HepG2 (cell line): Measurements from ENCODE around the gene CENPC.

Experiments used
- BCL3 ChIP-seq: sonication (generic); formaldehyde crosslinking; IDR thresholded peaks from 2 replicates; pipeline ENCODE4 v1.5.1; 2020; ENCODE audit warnings: mild to moderate bottlenecking, missing genetic modification reagents, moderate library complexity
- EED ChIP-seq: sonication (generic); formaldehyde crosslinking; IDR thresholded peaks from 2 replicates; pipeline ENCODE4 v1.5.0; 2020; ENCODE audit warnings: mild to moderate bottlenecking, missing genetic modification reagents
- EP300 ChIP-seq, 3 experiments: sonication (generic) in 1 of 3; formaldehyde crosslinking in 1 of 3; IDR thresholded peaks; 2 replicates each; pipeline versions ENCODE4 v1.5.1 to v1.6.1; 2011 to 2020; ENCODE audit warnings: low read depth in 2 of 3, low read length in 2 of 3, borderline replicate concordance in 1 of 3, improper control_type of control experiment in 1 of 3, mild to moderate bottlenecking in 1 of 3, missing genetic modification reagents in 1 of 3, moderate library complexity in 1 of 3
- HNRNPH1 ChIP-seq: fragments of 200-400 bp; formaldehyde crosslinking; optimal IDR thresholded peaks from 2 replicates; pipeline ENCODE3; 2017; ENCODE audit warnings: mild to moderate bottlenecking, low read depth, low read length
- NPAS2 ChIP-seq: sonication (generic); formaldehyde crosslinking; IDR thresholded peaks from 2 replicates; pipeline ENCODE4 v1.8.0; 2022; ENCODE audit warnings: mild to moderate bottlenecking, missing genetic modification reagents, borderline replicate concordance
- RXRB ChIP-seq: IDR thresholded peaks from 2 replicates; pipeline ENCODE4 v1.6.1; 2016; ENCODE audit warnings: borderline replicate concordance, missing genetic modification reagents, missing compliant biosample characterization
- ZBTB26 ChIP-seq: IDR thresholded peaks from 2 replicates; pipeline ENCODE4 v1.6.1; 2016; ENCODE audit warnings: missing compliant biosample characterization, missing genetic modification reagents, borderline replicate concordance
- ZNF124 ChIP-seq: sonication (generic); formaldehyde crosslinking; IDR thresholded peaks from 2 replicates; pipeline ENCODE4 v1.4.0; 2020; ENCODE audit warnings: missing genetic modification reagents
- ZZZ3 ChIP-seq: sonication (generic); formaldehyde crosslinking; IDR thresholded peaks from 2 replicates; pipeline ENCODE4 v1.4.0; 2020; ENCODE audit warnings: missing genetic modification reagents, mild to moderate bottlenecking, borderline replicate concordance

- TF ChIP-seq BCL3 (CRISPR knock-in tag) (no peak), ZNF124 (CRISPR knock-in tag) (no peak), HNRNPH1 (no peak), NPAS2 (CRISPR knock-in tag) (no peak), ZBTB26 (CRISPR knock-in tag) (no peak), RXRB (no peak), EED (CRISPR knock-in tag) (no peak), EP300 (IDR thresholded peaks at IDR 0.05; ENCODE audit: low read depth in 2 of 2, low read length in 2 of 2) (no peak), EP300 (CRISPR knock-in tag; IDR thresholded peaks at IDR 0.05; ENCODE audit: borderline replicate concordance) (no peak), ZZZ3 (CRISPR knock-in tag) (no peak)
These were observed 97.4 kb downstream of the CENPC start for GRCh38 chr4:67447873-67448272.
